Stimulated activated CD4-positive, alpha-beta T cell treated with anti-CD3 and anti-CD28 coated beads, Interleukin-4, amount 100 ng/mL, for 48 hours (primary cell): ENCODE measurements around the gene PTPRA.

Experiments used
- DNase-seq, 2 donors: peaks; one replicate each; pipeline ENCODE4 v3.0.0-alpha.2; 2020; ENCODE audit warnings: low read depth in 2 of 2

The PTPRA gene

GRCh38 chr20:2849529-2849928 lies 23.8 kb upstream of the PTPRA start:
- no peak for DNase-seq

GRCh38 chr20:2851086-2851485 lies 22.2 kb upstream of the PTPRA start:
- DNase-seq = no peak

- no peak for DNase-seq
Measured at GRCh38 chr20:2858591-2858990, 14.7 kb upstream of the PTPRA start.

- DNase-seq = no peak
Measured at GRCh38 chr20:2859330-2860121, 13.8 kb upstream of the PTPRA start.

GRCh38 chr20:2864626-2865025 lies 8.7 kb upstream of the PTPRA start:
- no peak for DNase-seq

GRCh38 chr20:2865101-2865500 lies 8.2 kb upstream of the PTPRA start:
- DNase-seq = no peak

- DNase-seq = peak; percentile 30 to 55
Measured at GRCh38 chr20:2865630-2866029, 7.7 kb upstream of the PTPRA start.

GRCh38 chr20:2866236-2866635 lies 7.0 kb upstream of the PTPRA start:
- no peak for DNase-seq

- no peak for DNase-seq
Measured at GRCh38 chr20:2867081-2867864, 6.0 kb upstream of the PTPRA start.

GRCh38 chr20:2869381-2869780 lies 3.9 kb upstream of the PTPRA start:
- no peak for DNase-seq

GRCh38 chr20:2871111-2871465 lies 2.2 kb upstream of the PTPRA start:
- no peak for DNase-seq

GRCh38 chr20:2871661-2872458 lies 1.4 kb upstream of the PTPRA start:
- no peak for DNase-seq

- DNase-seq = peak; percentile 72 to 73
Measured at GRCh38 chr20:2872459-2873009, 747 bp upstream of the PTPRA start.

GRCh38 chr20:2873747-2874041 lies 413 bp downstream of the PTPRA start:
- DNase-seq = peak; percentile 47 to 53

- no peak for DNase-seq
Measured at GRCh38 chr20:2874456-2874855, 1.2 kb downstream of the PTPRA start.

- no peak for DNase-seq
Measured at GRCh38 chr20:2875690-2876203, 2.5 kb downstream of the PTPRA start.

- no peak for DNase-seq
Measured at GRCh38 chr20:2878515-2878914, 5.2 kb downstream of the PTPRA start.

- DNase-seq = no peak
Measured at GRCh38 chr20:2879146-2879545, 5.9 kb downstream of the PTPRA start.

- no peak for DNase-seq
Measured at GRCh38 chr20:2880650-2881049, 7.4 kb downstream of the PTPRA start.

- DNase-seq = no peak
Measured at GRCh38 chr20:2883726-2884637, 10.7 kb downstream of the PTPRA start.

- DNase-seq = no peak
Measured at GRCh38 chr20:2887715-2888114, 14.4 kb downstream of the PTPRA start.
